HG03460 (cell line): ENCODE results near the gene PRMT7.

Experiments used
- ATAC-seq: cut with Tn5 transposase; IDR thresholded peaks from one replicate; pipeline ENCODE4 v1.9.1; 2021; ENCODE audit not compliant: unreplicated experiment

The PRMT7 gene

GRCh38 chr16:68361485-68361884, 50.7 kb downstream of the PRMT7 start:
- no peak for ATAC-seq

DNA sequence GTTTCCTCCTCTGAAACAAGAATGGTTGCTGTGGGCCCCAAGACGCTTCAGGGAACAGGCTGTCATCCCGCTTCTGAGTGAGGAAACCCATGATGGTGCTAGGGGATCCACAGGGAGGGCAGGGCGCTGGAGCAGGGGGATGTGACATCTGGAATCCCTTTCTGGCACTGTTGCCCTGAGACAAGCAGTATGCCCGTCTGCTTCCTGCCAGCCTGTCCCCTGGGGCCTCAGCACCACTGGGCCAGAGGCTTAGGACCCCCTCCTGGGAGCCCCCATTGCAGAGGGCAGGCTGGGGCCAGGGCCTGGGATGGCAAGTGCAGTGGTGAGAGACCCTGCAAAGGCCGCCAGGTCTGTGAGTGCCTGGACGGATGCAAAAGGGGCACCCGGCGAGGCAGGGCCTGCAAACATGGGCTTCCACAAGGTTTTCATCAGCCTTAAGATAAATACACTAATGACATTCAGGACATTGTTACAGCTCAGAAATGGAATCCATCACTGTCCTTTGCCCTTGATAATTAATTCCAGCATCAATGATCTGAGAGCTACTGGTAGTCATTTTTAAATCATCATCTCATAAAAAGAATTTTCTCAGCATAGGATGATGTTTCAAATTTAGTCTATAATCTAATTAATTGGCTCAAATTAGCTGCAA, 51.6 kb downstream of the PRMT7 start:
- ATAC-seq: no peak

- no peak for ATAC-seq
Measured at GRCh38 chr16:68362947-68363657, 52.3 kb downstream of the PRMT7 start.

GRCh38 chr16:68363658-68364521, 53.1 kb downstream of the PRMT7 start:
- no peak for ATAC-seq

DNA sequence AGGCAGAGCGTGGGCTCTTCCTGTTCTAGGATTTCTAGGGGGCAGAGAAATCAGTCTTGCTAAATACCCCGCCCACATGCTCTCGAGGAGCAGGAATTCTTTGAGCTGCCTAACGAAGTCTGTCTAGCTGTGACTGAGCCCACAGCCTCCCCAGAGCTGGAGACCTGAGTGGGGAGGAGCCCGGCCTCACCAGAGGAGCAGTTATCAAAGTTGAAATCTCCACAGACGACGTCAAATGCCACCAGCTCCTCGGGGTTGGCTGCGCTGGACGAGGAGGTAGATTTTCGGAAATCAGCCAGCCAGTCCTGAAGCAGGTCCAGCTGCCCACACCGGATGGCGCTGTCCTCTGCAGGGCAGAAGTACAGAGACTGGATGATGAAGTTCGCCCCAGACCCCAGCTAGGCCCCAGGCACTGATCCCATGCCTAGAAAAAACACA, 53.8 kb downstream of the PRMT7 start:
- no peak for ATAC-seq

GRCh38 chr16:68365167-68365817, 54.5 kb downstream of the PRMT7 start:
- ATAC-seq: no peak

DNA sequence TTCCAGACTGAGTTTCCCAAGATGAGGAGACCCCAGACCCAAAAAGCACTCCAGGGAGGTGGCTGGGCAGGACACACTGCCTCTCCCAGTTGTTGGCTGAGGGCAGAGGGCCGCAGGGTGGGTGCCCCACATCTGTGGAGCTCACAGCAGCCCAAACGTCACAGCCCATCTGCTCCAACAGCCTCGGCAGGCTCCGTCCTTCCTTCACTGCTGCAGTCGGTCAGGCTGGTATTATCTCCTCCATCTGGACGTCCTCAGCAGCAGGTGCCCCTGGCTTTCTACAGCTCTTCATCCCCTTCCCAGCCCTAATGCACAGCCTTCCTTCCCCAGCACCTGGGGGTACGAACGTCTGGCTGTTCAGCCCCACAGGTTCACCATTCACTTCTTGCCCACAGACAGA, 55.2 kb downstream of the PRMT7 start:
- ATAC-seq: no peak

GRCh38 chr16:68367030-68367429, 56.2 kb downstream of the PRMT7 start:
- ATAC-seq: no peak

DNA sequence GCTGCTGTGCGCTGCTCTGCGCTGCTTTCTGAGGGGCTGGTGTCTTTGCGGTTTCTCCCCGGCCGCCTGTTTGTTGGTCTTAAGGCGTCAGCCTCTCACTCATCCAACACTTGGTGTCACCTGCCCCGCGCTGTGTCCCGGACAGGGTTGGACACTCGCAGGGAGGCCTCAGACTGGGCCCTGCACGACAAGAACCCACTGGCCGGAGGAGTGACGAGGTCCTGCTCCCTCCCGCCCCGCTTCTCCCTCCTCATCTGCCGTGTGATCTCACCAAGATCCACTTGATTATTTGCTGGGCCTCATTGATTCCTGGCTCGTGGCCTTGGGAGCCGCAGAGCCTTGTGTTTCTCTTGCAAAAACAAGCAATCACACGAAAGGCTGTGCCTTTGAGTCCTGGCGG, 56.6 kb downstream of the PRMT7 start:
- ATAC-seq: no peak

- ATAC-seq: no peak
Measured at GRCh38 chr16:68367891-68368290, 57.1 kb downstream of the PRMT7 start.

DNA sequence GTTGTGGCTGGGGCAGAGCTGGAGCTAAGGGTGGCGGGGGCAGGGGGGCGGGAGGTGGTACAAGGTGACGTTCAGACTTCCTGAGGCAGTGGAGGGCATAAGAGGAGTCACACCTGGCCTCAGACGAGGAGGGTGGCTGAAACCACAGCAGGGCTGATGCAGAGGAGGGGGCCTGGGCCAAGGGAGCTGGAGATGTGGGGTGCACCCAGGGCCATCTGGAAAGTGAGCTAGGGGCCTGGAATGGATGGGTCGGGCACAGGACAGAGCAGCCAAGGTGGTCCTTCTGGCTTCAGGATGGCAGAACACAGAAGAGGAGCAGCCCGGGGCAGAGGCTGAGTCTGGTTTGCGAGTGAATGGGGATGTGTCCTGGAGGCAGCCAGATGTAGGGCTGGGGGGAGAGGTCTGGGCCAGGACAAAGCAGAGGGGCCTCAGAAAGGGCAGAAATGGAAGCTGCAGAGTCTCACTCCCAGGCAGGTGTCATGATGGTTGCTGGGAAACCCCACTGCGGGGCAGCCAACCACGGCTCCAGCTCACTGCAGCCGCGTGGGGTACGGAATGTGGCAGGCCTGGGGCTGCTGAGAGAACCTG, 57.6 kb downstream of the PRMT7 start:
- ATAC-seq: no peak

- ATAC-seq: no peak
Measured at GRCh38 chr16:68369168-68369567, 58.3 kb downstream of the PRMT7 start.

DNA sequence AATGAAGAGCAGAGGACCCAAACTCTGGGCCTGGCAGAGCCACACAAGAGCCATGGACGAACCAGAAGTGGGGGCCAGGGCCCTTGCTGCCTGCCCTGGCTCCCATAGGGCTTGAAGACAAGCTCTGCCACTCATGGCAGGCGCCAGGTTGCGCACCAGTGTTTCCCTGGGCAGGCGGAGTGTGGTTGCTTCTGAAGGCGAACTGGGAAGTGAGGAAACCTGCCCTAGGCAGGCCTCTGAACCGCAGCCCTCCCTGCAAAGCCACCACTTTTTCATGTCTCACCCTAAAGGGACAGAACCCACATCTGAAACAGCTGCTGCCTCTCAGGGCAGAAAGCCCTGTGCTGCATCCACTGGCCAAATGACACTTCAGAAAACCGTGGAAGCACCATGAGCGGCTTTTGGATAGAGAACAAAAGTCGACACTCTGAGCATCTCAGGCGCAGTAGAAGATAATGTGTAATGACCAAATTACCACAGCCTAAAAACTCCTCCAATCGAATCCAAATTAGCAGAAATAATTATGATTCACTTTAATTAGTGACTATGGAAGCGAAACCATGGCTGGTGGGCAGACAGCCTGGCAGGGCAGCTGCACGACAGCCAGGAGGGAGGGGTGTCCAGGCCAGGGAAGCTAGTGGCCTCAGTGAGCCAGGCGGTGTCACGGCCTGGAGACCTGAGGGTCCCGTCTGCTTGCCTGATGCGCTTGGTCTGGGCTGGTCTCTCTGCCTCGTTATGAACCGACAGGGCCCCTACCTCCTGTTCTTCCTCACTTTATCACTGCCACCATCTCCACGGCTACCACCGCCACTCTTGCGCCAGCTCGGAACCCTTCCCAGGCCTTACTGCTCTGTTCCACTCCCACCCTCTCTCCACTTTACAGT, 59.1 kb downstream of the PRMT7 start:
- peak; percentile 51 for ATAC-seq

DNA sequence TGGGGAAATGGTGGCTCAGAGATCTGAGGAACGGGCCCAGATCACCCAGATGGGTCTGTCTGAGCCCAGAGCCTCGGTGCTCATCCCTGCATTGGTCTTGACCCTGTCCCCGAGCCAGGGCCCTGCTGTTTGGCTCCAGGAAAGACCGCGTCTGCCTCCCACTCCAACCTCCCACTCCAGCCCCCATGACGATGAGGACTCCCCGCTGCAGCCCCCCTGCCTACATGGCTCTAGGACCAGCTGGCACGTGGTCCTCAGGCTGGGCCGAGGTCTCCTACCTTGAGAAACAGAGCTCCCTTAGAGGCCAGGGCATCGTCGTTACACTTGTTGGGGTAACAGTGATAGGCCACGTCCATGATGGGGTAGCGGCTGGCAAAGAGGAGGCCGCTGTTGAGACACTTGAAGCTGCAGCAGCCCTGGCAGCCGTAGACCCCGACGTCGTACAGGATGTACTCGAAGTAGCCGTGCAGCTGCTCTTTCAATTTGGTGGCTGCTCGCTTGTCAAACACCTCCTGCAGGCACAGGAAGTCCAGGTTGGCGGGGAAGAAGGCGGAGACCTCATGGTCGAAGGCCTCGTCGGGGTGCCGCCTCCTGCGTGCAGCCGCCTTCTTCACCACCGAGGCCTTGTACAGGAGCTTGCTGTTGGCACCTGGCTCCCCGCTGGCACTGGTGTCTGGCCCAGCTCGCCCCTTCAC, 59.9 kb downstream of the PRMT7 start:
- ATAC-seq: no peak

DNA sequence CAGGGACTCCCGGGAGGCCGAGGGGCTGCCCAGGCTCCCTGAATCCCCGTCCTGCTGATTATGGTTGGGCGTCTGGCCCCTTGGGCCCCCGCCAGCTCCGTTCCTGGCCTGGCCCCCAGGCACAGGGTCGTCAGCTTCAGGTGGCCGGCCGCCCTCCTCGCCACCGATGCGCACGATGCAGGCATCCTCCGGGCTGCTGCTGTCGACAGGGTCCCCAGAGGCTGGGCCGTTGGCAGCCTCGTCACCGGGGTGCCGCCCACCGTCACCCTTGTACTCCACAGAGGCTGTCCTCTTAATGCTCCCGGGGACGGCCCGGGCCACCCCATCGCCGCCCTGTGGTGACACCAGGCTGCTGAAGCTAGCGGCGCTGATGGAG, 60.4 kb downstream of the PRMT7 start:
- no peak for ATAC-seq

- ATAC-seq: no peak
Measured at GRCh38 chr16:68371706-68372380, 61.0 kb downstream of the PRMT7 start.

- ATAC-seq: no peak
Measured at GRCh38 chr16:68372381-68372720, 61.5 kb downstream of the PRMT7 start.

GRCh38 chr16:68372806-68373205, 62.0 kb downstream of the PRMT7 start:
- no peak for ATAC-seq
